Stomach smooth muscle (tissue), 2 donors: ENCODE measurements around the gene NPIPB6.
"Not testable (repeated sequence)": the region's sequence is repeated elsewhere in the genome, so short reads cannot be mapped to it uniquely, and the experiment has no call there.

Experiments used
- H3K27ac ChIP-seq: one replicate; pipeline ENCODE4 v1.7.0; 2013; ENCODE audit warnings: mild to moderate bottlenecking, low read length, inconsistent platforms
- H3K27me3 ChIP-seq, 2 donors: one replicate each; pipeline ENCODE4 v1.7.0; 2013; ENCODE audit warnings: low read length in 2 of 2; ENCODE audit not compliant: insufficient read depth in 2 of 2, control insufficient read depth in 1 of 2
- H3K36me3 ChIP-seq, 2 donors: one replicate each; pipeline ENCODE4 v1.7.0; 2013; ENCODE audit warnings: low read length in 2 of 2; ENCODE audit not compliant: control insufficient read depth in 2 of 2, insufficient read depth in 2 of 2
- H3K4me1 ChIP-seq: one replicate; pipeline ENCODE4 v1.7.0; 2013; ENCODE audit warnings: low read length; ENCODE audit not compliant: control insufficient read depth, insufficient read depth
- H3K4me3 ChIP-seq, 2 donors: one replicate each; pipeline ENCODE4 v1.7.0; 2013; ENCODE audit warnings: low read length in 2 of 2
- H3K9ac ChIP-seq, 2 donors: one replicate each; pipeline ENCODE4 v1.7.0; 2013; ENCODE audit warnings: low read length in 2 of 2, mild to moderate bottlenecking in 1 of 2
- H3K9me3 ChIP-seq, 2 donors: one replicate each; pipeline ENCODE4 v1.7.0; 2013; ENCODE audit warnings: low read length in 2 of 2; ENCODE audit not compliant: control insufficient read depth in 2 of 2
- donor health status: healthy.
- donor health status: Pancreatic carcinoma.

The NPIPB6 gene

DNA sequence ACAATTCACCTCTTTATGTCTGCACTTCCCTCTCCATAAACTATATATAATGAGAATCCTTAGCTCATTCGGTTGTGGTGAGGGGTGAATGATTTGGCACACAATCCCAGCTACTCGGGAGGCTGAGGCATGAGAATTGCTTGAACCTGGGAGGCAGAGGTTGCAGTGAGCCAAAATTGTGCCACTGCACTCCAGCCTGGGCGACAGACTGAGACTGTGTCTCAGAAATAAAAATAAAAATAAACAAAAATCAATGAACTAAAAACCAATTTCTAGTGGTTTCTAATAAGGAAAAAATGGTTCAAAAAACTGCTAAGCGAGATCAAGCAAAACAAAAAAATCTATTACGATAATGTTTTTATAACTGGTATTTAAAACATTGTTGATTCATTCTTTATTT is at the start of gene NPIPB6:
Gene NPIPB6 (minus strand): TSS at position 101 of the 400 bp plus-strand sequence. CDS start 686 bp downstream, outside the sequence.
- H3K27me3 ChIP-seq, H3K4me1 ChIP-seq, H3K36me3 ChIP-seq: not testable (repeated sequence)

DNA sequence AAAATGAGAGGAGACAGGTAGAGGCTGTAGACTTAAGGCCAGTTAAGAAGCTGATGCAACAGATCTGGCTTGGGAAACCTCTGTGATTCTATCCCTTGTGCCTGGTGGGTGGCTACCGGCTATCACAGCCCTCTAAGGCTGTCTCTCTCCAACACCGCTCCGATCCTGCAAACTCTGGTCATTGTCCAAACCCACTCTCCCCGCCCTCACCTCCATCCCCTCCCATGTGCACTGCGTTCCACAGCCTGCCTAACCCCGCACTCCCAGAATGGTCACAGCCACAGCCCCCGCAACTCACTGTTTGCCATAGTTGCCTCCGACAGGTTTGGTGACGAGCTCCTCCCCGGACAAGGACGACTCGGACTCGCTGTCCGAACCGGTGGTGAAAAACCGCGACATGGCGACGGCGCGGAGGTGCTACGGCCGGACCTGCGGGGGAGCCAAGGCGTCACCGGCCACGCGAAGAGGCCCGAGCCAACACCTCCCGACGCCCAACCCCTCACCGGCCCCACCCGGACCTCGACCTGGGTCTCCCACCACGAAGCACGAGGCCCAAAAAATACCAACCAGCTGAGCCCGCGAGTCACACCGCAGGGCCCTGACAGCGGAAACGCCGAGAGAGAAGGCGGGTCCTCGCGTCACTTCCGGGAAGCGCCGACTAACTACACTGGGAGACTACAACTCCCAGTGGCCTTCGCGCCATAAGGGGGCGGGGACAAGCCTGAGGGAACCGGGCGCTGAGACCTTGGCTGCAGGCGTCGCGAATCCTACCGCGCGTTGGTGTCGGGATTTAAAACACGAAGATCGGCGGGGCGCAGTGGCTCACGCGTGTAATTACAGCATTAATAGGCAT is 40.1 kb upstream of the NPIPB6 start, which contains the start of gene EIF3CL:
Gene EIF3CL (minus strand): TSS at position 622 of the 853 bp plus-strand sequence. CDS start 223 bp downstream, at position 399.
- not testable (repeated sequence) for H3K4me1 ChIP-seq, H3K27ac ChIP-seq, H3K27me3 ChIP-seq, H3K9me3 ChIP-seq, H3K9ac ChIP-seq, H3K36me3 ChIP-seq
- peak within 1 kb of the TSS in 1 of 2 donors; percentile 47 for H3K4me3 ChIP-seq

More for the DNA sequence above, at the start of gene NPIPB6:
- not testable (repeated sequence) for H3K27ac ChIP-seq, H3K4me3 ChIP-seq, H3K9ac ChIP-seq, H3K9me3 ChIP-seq

DNA sequence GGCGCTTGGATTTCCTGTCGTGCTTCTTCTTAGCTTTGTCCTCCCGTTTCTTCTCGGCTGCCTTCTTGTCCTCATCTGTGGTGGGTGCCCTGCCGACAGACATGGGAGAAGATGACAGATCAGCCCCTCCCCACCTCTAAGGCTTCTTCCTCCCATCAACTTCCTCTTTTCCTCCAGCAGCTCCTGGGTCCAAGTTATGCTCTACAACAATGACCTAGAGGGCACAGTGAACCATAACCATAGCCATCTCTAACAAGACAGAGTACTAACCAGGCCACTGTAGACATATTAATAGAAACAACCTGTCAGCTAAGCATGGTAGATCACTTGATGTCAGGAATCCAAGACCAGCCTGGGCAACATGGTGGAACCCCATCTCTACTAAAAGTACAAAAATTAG is 28.7 kb upstream of the NPIPB6 start:
- not testable (repeated sequence) for H3K4me1 ChIP-seq, H3K27ac ChIP-seq, H3K9ac ChIP-seq, H3K9me3 ChIP-seq, H3K36me3 ChIP-seq, H3K4me3 ChIP-seq, H3K27me3 ChIP-seq

DNA sequence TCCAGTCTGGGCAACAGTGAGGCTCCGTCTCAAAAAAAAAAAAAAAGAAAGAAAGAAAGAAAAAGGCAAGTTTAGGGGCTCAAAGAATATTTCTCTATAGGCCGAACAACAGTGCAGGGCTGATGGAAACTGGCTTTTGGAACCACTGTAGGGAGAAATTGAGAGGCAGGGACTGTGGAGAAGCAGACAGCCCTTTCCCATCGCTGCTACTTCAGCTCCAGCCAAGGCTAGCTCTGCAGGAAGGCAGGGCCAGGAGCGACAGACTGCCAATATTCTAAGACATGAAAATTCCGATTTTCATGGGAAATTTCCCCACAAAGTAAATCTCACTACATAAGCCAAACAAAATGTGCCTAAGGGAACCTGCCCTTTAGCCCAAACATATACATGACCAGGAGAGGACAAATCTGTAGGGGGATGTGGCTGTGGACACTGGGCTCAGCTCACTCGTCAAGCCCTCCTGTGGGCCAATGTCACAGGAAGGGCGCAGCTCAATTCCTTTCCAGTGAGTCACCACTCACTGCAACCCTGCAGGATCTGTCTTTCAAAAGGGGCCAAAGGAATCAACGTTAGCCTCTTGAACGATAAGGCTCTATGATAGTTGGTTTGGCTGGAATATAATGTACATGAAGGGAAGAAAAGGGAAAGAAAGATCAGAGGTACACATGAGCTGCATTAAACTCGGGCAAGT is 19.0 kb upstream of the NPIPB6 start:
- H3K4me1 ChIP-seq, H3K9ac ChIP-seq, H3K4me3 ChIP-seq, H3K9me3 ChIP-seq, H3K36me3 ChIP-seq, H3K27ac ChIP-seq, H3K27me3 ChIP-seq: not testable (repeated sequence)

DNA sequence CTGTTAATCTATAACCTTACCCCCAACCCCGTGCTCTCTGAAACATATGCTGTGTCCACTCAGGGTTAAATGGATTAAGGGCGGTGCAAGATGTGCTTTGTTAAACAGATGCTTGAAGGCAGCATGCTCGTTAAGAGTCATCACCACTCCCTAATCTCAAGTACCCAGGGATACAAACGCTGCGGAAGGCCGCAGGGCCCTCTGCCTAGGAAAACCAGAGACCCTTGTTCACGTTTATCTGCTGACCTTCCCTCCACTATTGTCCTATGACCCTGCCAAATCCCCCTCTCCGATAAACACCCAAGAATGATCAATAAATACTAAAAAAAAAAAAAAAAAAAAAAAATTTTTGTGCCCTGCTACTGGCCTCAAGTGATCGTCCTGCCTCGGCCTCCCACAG is 14.5 kb upstream of the NPIPB6 start:
- H3K4me3 ChIP-seq, H3K27ac ChIP-seq, H3K27me3 ChIP-seq, H3K9ac ChIP-seq, H3K4me1 ChIP-seq, H3K36me3 ChIP-seq, H3K9me3 ChIP-seq: not testable (repeated sequence)

DNA sequence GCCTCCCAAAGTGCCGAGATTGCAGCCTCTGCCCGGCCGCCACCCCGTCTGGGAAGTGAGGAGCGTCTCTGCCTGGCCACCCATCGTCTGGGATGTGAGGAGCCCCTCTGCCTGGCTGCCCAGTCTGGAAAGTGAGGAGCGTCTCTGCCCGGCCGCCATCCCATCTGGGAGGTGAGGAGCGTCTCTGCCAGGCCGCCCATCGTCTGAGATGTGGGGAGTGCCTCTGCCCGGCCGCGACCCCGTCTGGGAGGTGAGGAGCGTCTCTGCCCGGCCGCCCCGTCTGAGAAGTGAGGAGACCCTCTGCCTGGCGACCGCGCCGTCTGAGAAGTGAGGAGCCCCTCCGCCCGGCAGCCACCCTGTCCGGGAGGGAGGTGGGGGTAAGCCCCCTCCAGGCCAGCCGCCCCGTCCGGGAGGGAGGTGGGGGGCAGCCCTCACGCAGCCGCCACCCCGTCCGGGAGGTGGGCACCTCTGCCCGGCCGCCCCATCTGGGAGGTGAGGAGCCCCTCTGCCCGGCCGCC is 13.9 kb upstream of the NPIPB6 start:
- H3K36me3 ChIP-seq, H3K27me3 ChIP-seq: not testable (repeated sequence)

DNA sequence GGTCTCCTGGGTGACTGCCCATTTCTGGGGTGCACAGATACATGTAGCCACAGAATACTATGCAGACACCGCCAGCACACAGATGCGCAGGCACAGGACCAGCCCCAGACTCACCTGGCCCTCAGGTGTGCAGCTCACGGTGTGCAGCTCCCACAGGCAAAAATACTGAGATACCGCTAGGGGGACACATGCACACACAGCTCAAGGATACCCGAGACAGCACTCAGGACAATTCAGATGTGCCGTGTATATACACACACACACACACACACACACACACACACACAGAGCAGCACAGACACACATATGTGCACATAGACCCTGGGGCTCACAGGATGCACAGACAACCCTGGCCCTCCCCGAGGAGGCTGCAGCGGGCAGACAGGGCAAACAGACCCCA is 11.8 kb upstream of the NPIPB6 start:
- H3K4me3 ChIP-seq, H3K27me3 ChIP-seq, H3K9me3 ChIP-seq, H3K36me3 ChIP-seq, H3K27ac ChIP-seq, H3K4me1 ChIP-seq, H3K9ac ChIP-seq: not testable (repeated sequence)

More for the DNA sequence above, 13.9 kb upstream of the NPIPB6 start:
- not testable (repeated sequence) for H3K9me3 ChIP-seq, H3K27ac ChIP-seq, H3K9ac ChIP-seq, H3K4me1 ChIP-seq, H3K4me3 ChIP-seq

DNA sequence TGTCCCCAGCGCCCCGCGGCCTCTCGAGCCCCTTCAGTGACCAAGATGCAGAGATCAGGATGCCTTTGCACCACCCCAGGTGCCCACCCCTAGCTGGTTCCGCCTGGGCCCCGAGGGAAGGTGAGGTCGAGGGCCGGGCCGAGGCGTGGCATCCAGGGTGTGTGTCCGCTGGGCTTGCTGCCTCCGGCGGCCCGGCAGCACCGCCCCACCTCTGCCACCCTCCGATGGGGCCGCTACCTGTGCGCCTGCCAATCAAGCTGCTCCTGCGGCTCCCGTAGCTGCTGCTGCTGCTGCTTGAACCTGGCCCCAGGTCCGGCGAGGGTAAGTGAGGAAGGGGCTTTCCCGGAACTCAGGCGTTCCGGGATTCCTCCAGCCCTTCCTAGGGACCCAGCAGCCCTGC is 11.0 kb upstream of the NPIPB6 start:
- not testable (repeated sequence) for H3K4me1 ChIP-seq, H3K27me3 ChIP-seq, H3K4me3 ChIP-seq, H3K27ac ChIP-seq, H3K36me3 ChIP-seq, H3K9ac ChIP-seq, H3K9me3 ChIP-seq

DNA sequence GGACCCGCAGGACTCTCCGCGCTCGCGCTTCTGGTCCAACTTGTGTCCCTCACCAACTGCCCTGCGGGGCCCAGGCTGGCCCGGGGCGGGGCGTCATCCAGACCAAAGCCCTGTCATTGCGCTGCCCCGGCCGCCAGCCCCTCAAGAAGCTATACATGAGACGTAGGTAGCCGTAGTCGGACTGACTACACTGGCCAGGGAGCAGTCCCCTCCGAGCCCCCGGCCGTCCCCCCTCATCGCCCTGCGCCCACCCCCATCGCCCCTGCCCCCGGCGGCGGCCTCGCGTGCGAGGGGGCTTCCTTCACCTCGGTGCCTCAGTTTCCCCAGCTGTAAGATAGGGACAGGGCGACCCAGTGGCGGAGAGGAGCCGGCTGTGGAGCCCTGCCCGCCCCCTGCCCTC is 4.6 kb upstream of the NPIPB6 start:
- not testable (repeated sequence) for H3K36me3 ChIP-seq, H3K27me3 ChIP-seq, H3K27ac ChIP-seq, H3K4me3 ChIP-seq, H3K4me1 ChIP-seq, H3K9me3 ChIP-seq, H3K9ac ChIP-seq

DNA sequence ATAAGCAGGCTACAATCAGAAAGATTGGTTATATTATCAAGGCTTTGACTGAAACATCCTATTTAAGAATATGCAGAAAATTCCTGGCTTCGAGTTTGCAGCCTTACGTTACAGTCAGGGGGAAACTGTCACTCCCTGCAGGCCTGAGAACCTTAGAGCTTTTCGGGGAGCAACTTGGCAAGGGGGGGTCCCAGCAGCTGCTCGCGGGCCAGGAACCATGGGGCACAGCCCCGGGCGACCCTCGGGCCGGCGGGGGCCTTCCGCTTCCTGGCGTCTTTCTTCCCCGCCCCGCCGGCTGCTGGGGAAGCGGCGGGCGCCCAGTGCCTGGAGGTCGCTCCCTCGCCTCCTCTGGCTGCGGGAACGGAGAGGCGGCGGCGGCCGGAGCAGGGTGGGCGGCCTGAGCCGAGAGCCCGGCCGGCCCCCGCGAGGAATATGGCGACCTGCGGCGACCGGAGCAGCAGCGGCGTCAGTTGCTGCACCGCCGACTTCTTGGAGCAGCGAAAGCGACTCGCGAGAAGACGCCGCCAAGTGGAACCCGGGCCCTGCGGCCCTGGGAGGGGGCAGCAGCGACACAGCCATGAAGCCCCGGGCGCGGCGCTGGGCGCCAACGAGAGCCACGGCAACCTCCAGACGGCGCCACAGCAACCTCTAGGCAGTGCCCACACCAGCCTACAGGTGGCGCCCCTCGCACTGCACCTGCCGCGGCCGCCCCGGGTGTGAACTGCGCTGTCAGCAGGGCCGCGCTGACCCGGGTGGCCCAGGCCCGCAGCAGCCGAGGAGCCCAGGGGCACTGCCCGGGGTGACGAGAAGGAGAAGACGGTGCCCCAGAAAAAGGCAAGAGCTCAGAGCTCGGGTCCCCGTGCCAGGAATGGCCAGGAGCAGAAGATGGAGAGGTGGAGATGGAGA is 1.2 kb upstream of the NPIPB6 start:
- not testable (repeated sequence) for H3K4me3 ChIP-seq, H3K4me1 ChIP-seq, H3K27me3 ChIP-seq, H3K9ac ChIP-seq, H3K27ac ChIP-seq, H3K36me3 ChIP-seq, H3K9me3 ChIP-seq
